SH-SY5Y (cell line): ENCODE data around the gene PMP22.

ENCODE experiments used
- GATA2 ChIP-seq: IDR thresholded peaks from 2 replicates; pipeline ENCODE4 v1.6.1; 2011; ENCODE audit warnings: mild to moderate bottlenecking, low read depth, low read length
- GATA3 ChIP-seq: IDR thresholded peaks from 2 replicates; pipeline ENCODE4 v1.6.1; 2011; ENCODE audit warnings: low read depth, mild to moderate bottlenecking, low read length, moderate library complexity

Gene PMP22

DNA sequence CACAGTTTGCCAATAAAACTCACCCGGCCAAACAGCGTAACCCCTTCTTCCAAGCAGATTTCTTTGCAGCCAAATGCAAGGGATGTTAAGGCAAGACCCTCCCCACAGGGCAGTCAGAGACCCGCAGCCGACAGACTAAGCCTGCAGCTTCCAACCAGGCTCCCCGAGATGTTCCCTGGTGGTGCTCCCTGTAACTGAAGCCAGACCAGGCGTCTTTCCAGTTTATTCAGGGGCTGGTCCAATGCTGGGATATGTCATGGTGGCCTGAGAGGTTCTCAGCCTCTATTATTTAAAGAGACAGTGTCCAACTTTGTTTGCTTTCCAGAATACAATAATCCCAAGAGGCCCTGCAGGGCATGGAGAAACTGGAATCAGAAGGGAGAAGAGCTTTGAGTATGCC is at the start of gene PMP22:
Gene PMP22 (minus strand): TSS at position 196 of the 400 bp plus-strand sequence. CDS start 4,599 bp downstream, outside the sequence.
- no peak for TF ChIP-seq GATA3
- TF ChIP-seq GATA2: no peak

DNA sequence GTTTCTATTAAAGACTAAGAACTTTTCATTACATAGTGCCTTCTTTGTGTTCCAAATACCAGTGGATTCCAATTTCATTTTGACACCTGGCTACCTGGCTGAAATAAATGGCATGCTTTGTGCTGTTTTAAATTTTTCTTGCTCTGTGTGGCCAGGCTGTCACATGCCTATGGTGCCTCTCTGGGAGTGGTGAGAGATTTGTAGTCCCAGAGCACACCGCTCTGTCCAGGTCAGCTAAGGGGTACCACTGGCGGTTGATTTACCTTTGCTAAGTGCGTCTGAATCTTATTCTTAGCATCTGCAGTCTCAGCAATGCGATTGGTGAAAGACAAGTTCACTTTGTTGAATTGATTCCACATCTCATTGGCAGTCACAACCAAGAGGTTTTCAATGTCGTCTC is 46.9 kb upstream of the PMP22 start:
- TF ChIP-seq GATA2: no peak
- TF ChIP-seq GATA3: no peak

DNA sequence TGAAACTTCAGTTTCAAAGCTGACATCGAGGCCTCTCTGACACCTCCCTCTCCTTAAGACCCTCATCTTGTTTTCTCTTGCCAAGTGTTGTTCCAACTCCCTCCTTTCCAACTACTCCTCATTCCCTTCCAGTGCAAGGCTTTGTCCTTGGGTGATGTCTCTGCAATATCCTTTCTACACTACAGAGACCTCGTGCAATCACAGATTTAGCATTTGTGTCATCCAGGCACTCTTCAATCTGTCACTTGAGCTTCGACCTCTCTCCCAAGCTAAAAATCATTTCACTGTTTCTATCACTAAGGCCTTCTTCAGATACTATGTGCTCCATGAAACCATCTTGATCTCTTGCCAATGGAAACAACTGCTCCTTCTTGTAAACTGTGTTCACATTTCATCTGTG is 44.7 kb upstream of the PMP22 start:
- no peak for TF ChIP-seq GATA2
- TF ChIP-seq GATA3: no peak

DNA sequence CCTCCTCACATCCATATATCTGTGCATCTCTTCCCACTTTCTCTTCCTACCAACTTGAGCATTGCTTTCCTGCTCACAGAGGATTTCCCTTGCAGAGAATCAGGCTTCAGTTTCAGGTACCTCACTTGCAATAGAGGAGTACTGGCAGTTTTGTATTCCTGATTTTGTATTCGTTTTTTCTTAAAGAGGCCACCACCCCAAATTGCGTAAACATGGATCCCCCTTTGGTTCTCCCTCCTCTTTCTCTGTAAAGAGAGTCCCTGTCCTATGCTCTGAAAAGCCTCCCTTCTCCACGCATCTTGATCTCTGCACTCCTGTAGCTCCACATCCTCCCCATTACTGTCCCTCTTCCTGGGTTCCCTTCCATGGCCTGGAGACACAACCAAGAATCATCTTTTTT is 44.1 kb upstream of the PMP22 start:
- no peak for TF ChIP-seq GATA3
- TF ChIP-seq GATA2: no peak

DNA sequence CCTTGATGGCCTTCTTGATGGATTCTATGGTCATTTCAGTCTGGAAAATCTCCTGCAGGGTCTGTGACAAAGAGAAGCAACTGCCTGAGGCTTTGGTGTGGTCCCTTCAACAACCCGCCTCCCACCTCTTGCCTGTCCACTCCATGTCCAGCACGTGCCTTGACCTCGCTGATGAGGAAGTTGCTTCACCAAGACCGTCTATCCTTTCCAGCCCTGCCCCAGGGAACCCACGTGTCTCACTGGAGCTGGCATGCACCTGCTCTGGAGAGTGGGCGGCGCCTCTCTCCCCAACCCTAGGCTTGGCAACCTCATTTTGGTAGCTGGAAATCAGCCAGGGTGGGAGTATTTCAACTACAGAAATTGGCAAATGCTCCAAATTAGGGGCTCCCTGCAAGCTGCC is 43.6 kb upstream of the PMP22 start:
- TF ChIP-seq GATA2 (no peak), GATA3 (no peak)

DNA sequence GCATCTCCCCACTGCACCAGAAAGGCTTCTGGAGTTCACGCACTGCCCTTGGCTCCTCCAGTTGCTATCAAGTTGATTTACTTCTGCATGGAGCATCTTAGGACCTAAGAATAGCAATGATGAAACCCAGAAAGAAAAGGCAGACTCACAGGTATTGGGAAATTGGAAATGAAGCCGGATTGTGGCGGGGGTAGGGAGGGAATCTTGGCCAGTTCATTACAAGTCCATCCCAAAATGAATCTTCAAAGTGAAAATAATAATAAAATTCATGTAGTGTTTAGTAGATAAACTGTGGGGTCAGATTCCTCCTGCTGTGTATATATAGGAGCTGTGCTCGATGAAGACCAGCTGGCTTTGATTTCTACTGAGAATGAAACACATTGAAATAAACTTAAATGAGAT is 42.6 kb upstream of the PMP22 start:
- TF ChIP-seq GATA3 (no peak), GATA2 (no peak)

DNA sequence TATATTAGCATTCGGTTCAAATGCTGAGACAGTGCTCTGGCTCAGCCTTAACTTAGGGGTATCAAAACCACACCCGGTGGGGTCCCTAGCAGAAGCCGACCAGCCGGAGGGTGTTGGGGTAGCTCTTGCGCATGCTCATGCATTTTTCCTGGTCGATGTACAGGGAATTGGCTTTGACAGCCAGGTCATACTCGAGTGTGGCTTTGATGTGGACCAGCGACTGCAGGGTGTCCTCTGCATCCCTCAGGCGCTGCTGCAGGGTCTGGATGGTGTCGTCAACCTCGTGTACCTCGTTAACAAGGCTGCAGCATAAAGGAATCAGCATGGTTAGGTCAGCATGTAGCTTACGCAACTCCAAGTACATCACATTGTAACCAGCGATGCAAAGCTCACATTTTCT is 38.7 kb upstream of the PMP22 start:
- no peak for TF ChIP-seq GATA2

DNA sequence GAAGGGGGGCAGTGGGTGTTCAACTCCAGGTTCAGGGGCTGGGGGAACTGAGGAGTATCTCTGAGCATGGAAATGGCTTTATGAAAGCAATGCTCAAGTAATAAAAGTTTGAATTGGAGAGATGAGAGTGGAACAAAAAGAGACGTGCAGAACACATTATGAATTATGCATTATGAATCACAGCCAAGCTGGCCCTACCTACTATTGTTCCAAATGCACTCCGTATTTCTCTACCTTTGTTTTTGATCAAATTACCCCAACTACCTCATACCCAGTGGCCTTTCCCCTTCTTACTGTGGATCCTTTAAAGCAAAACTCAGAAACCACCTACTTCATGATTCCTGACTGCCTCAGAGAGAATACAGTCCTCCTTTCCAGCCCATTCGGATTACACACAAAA is 38.1 kb upstream of the PMP22 start:
- TF ChIP-seq GATA3: no peak
- no peak for TF ChIP-seq GATA2

DNA sequence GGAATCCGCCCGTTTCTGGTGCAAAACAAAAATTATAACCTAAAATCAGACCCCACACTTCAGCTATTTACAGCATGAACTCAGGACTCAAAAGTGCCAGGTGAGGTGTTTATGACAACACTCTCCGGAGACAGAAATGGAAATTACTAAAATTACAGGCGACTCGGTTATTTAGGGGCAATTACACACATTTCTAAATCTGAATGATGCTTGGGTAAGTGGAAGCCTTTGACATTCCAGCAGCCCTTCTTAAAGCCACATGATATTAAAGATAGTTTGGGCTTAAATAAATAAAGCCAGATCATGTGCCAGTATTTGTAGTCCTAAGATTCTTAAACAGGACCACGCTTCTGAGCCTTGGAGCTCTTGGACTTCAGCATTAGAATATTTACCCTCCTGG is 36.7 kb upstream of the PMP22 start:
- no peak for TF ChIP-seq GATA3
- TF ChIP-seq GATA2: no peak

DNA sequence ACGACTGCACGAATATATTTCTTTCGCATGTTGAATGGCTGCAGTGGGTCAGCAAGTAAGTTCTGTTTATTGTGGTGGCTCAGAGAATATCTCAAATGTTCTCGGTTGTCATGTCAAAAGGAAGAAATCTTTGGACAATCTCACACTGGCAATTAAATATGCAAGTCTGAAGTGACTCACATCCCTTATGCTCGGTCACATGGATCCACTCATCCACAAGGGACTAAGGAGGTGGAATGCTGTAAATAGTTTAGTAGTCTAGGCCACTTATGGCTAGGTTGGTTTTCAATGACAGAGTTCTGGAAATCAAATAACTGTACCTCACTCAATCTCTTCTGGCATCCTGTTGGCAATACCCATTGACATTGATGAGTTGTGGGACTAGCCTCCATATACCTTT is 33.0 kb upstream of the PMP22 start:
- no peak for TF ChIP-seq GATA3
- TF ChIP-seq GATA2: no peak

DNA sequence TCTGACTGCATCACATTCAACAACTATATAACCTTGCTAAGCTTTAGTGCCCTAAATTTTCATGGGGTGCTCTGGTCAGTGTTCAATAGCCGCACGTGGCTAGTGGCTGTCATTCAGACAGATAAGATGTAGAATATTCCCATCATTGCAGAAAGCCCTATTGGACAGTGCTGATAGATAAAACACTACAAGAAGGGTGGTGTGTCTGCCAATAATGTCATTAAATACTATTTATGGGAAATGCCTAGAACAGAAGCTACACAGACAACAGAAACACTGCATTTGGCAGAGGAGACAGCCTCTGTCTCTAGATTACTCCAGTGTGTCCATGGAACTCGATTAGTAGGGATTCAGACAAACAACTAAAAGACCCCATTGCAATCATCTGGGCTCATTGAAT is 28.4 kb upstream of the PMP22 start:
- peak; percentile 67 for TF ChIP-seq GATA3
- TF ChIP-seq GATA2: peak; percentile 88

DNA sequence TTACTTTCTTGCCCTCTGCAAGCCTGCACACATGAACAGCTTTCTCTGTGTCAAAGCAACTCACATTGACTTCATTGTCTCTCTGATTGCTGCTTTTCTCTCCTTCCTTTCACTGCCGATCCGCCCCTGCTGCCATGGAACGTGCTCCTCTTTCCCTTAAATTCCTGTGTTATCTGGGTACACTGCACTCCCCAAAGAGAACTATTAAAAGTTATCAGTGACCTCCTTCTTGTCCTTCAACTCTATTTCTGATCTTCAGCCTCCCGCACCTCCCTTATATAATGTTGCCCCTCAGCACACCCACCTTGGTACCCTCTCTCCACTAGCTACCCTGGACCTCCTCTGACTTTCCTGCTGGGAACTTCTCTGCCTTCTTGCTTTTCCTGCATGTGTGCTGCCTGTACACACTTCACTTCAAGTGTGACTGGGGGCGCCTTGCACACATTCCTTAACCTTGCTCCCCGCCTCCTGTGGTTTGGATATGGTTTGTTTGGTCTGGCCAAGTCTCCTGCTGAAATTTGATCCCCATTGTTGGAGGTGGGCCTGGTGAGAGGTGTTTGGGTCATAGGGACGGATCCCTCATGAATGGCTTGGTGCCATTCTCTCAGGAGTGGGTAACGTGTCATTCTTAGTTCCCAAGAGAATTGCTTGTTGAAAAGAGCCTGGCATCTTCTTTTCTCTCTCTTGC is 26.7 kb upstream of the PMP22 start:
- TF ChIP-seq GATA2: no peak
- TF ChIP-seq GATA3: no peak

DNA sequence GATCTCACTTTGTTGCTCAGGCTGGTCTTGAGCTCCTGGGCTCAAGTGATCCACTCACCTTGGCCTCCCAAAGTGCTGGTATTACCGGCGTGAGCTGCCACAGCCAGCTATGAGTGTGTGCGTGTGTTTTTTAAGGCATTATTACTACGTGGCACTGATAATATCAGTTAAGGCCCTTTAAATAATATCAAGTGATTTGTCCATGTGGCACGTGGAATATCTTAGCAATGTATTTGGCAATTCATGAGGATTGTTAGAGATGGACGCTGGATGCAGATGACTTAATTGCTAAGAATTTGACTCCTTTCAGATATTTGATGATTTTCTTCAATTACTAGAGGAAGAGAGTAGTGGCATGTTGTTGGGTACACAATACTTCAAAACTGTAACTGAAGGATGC is 25.5 kb upstream of the PMP22 start:
- no peak for TF ChIP-seq GATA3
- no peak for TF ChIP-seq GATA2

DNA sequence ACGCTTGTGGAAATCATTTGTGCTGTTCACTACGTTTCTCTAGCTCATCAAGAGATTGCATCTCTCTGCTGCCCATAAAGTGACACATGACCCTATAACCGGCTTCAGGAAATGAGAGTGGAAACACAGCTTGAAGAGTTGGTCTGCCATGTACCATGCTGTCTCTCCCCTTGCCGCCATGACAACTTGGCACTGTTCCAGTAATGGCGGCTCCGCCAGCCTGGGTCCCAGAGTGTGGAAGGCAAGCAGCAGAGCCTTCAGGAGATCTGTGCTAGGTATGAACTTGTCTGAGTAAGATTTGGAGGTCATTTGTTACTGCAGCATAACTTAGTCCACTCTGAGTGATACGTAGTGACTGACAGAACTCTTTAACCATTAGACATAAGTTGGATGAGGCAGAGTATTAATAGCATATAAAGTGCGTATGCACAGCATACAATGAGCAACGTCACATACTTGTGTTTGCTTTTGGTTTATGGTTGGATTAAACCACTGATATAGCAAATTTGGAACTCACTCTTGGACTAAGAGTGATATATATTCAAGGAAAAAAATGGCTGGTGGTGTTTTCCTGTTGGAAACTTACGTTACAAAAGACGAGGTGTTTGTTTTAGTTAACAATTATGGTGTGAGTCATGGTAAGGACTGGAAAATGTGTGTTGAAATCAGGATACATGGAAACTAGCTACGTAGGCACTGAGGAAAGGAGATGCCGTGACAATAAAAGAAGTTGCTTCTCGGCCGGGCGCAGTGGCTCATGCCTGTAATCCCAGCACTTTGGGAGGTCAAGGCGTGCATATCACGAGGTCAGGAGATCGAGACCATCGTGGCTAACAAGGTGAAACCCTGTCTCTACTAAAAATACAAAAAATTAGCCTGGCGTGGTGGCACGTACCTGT is 24.4 kb upstream of the PMP22 start:
- peak; percentile 74 for TF ChIP-seq GATA2
- TF ChIP-seq GATA3: no peak

DNA sequence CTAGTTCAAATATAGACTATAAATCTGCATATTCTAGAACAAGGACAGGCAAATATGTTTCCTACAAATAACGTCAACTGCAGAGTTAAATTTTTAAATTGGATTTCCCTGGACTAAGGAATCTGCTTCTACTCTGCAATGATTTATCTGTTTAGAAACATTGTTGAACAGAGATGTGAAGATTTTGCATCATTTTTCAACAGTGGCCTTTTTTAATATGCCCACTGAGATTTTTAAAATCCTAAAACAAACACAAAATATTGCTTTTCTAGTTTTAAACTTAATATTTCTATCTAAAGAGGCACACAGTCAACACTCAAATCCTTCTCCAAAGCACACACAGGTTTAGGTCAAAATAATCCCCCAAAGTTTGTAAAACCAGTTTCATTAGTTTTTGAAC is 23.7 kb upstream of the PMP22 start:
- TF ChIP-seq GATA3: no peak
- TF ChIP-seq GATA2: no peak
